ENCODE results near the gene CPNE8.

The CPNE8 gene

GRCh38 chr12:38895446-38895845 is 9.9 kb downstream of the CPNE8 start:
- DNase-seq (ENCODE audit: low read depth in 2 of 2), result no peak

DNA sequence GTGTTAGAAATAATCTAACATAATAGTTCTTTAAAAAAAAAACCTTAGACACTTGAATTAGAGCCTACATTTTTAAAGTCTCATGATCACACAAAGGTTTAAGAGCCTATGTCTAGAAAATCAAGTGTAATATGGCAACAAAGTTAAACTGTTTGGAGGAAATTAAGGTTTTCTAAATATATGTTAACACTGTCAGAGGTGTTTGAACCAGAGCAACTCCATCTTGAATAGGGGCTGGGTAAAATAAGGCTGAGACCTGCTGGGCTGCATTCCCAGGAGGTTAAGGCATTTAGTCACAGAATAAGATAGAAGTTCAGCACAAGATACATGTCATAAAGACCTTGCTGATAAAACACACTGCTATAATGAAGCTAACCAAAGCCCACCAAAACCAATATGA is 12.4 kb downstream of the CPNE8 start:
- no peak for DNase-seq (ENCODE audit: low read depth in 2 of 2)

- DNase-seq (ENCODE audit: low read depth in 2 of 2), result no peak
Observed at GRCh38 chr12:38892087-38892786, 13.2 kb downstream of the CPNE8 start.

GRCh38 chr12:38890102-38890855 is 15.1 kb downstream of the CPNE8 start:
- DNase-seq (ENCODE audit: low read depth in 2 of 2), result no peak

- DNase-seq (ENCODE audit: low read depth in 2 of 2), result no peak
Observed at GRCh38 chr12:38889297-38889815, 16.0 kb downstream of the CPNE8 start.

GRCh38 chr12:38887770-38888169 is 17.6 kb downstream of the CPNE8 start:
- DNase-seq (ENCODE audit: low read depth in 2 of 2), result no peak

GRCh38 chr12:38886931-38887330 is 18.5 kb downstream of the CPNE8 start:
- DNase-seq (ENCODE audit: low read depth in 2 of 2), result no peak

- DNase-seq (ENCODE audit: low read depth in 2 of 2), result no peak
Observed at GRCh38 chr12:38886064-38886463, 19.3 kb downstream of the CPNE8 start.

- no peak for DNase-seq (ENCODE audit: low read depth in 2 of 2)
Observed at GRCh38 chr12:38884666-38885065, 20.7 kb downstream of the CPNE8 start.

DNA sequence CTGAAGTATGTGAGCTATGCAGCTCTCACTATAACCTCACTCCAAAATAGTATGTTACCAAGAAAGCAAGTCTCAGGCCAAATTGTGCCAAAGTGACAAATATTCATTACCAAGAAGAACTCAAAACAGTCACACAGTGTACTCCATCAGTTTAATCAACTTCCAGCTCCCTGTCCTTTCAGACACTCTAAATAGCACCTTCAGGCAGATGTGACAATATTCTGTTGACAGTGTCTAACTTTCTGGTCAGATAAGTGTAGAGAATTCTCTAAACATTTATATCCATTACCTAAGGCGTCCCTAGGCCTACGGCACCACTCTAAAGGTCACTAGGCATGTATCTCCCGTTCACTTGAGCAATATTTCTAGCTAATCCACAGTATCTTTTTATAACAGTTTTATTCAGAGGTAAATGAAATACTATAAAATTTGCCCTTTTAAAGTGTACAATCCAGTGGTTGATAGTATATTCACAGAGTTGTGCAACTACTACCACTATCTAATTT is 21.7 kb downstream of the CPNE8 start:
- DNase-seq (ENCODE audit: low read depth in 2 of 2), result no peak

- DNase-seq (ENCODE audit: low read depth in 2 of 2), result no peak
Observed at GRCh38 chr12:38880288-38880687, 25.1 kb downstream of the CPNE8 start.

- DNase-seq (ENCODE audit: low read depth in 2 of 2), result no peak
Observed at GRCh38 chr12:38878986-38879385, 26.4 kb downstream of the CPNE8 start.

GRCh38 chr12:38878333-38878705 is 27.1 kb downstream of the CPNE8 start:
- no peak for DNase-seq (ENCODE audit: low read depth in 2 of 2)

GRCh38 chr12:38875586-38876228 is 29.7 kb downstream of the CPNE8 start:
- DNase-seq (ENCODE audit: low read depth in 2 of 2), result no peak

DNA sequence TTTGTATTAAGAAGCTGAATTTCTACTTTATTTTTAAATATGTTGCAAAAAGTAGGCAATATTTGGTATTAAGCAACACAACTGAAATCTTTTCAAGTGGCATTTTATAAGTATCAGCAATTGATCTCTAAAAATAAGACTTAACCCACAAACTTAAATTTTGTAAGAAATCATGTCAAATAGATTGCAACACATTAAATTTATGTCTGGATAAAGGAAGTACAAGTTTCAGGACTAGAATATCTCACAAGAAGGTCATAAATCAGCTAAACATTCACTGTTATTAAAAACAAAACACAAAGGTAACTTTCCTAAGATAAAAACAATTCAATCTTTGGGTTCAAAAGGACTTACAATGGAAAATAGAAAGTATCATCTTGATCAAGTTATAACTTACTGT is 32.8 kb downstream of the CPNE8 start:
- DNase-seq (ENCODE audit: low read depth in 2 of 2), result no peak

- DNase-seq (ENCODE audit: low read depth in 2 of 2), result no peak
Observed at GRCh38 chr12:38872156-38872555, 33.2 kb downstream of the CPNE8 start.

GRCh38 chr12:38869036-38869435 is 36.4 kb downstream of the CPNE8 start:
- no peak for DNase-seq (ENCODE audit: low read depth in 2 of 2)

GRCh38 chr12:38850461-38850860 is 54.9 kb downstream of the CPNE8 start:
- DNase-seq (ENCODE audit: low read depth in 2 of 2), result no peak

DNA sequence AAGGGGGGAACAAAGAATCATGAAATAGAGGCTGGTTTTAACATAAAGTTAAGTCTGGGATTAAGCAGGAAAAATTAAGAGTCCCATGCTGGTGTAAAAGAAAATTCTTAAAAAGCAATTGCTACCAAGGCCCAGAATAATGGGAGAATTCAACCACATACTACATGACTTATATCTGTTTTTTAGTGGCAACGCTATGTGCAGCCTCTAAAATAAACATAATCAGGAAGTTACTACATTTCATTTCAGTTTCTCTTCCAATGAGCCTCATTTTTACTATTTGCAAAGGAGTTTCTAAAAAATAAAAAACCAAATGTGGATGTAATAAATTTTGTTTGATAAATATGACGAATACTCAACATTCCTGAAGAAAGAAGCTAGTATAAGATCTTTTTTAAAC is 58.1 kb downstream of the CPNE8 start:
- no peak for DNase-seq (ENCODE audit: low read depth in 2 of 2)

GRCh38 chr12:38844267-38844666 is 61.1 kb downstream of the CPNE8 start:
- DNase-seq (ENCODE audit: low read depth in 2 of 2), result no peak

- DNase-seq (ENCODE audit: low read depth in 2 of 2), result no peak
Observed at GRCh38 chr12:38838056-38838850, 67.1 kb downstream of the CPNE8 start.

DNA sequence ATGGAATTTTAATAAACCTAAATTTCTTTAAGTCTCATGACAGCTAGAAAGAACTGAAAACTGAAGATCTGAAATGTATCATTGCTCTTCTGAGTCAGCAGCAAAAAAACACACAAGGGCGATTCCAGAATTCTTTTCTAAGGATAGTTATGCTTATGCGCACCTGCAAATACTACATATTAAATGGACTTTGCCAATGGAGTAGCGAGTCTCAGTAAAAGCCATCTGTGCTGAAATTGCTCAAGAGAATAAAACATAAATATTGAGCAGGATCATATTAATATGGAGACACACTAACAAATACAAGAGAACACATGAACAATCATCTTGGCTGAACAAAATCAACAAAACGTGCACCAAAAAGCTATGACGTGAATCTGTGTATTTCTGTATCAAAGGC is 73.7 kb downstream of the CPNE8 start:
- no peak for DNase-seq (ENCODE audit: low read depth in 2 of 2)

Data from activated CD8-positive, alpha-beta memory T cell treated with anti-CD3 and anti-CD28 coated beads for 4 hours (primary cell).